ENCODE data around the gene LRRFIP1. TPM values are rescaled to one million over a fixed set of nuclear protein-coding genes. Genes with fewer than 3 reads are reported as not detected.

The LRRFIP1 gene
- polyA plus RNA-seq, 1 experiment: 71.1 TPM

DNA sequence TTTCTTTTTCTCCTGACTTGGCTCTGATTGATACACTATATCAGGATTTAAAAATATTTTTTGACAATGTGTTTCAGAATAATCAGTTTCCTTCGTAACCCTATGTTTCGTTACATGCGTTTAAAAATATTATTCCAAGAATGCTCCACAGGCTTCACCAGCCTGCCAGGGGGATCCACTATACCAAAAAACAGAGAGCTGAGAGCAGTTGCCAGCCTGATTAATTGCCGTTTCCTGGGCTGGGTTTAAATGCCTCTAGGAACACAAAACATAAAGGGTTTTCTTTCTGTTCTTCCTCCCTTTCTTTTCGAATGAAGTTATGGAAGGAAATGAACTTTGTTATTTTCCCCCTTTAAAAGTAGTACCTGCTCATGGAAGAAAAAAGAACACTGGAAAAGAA lies 47.9 kb downstream of the LRRFIP1 start:
- Histone ChIP-seq H3K4me3 (ENCODE audit: low read depth, low read length) (no peak overlapping the region), H3K9me3 (ENCODE audit: control insufficient read depth, insufficient read depth, low read length) (no peaks in the 10 kb centered on the region), H3K27ac (ENCODE audit: low read depth, low read length) (peak overlapping the region; percentile 61), H3K27me3 (ENCODE audit: control insufficient read depth, insufficient read depth, low read length) (no peaks in the 10 kb centered on the region)
- POLR2A ChIA-PET: no interaction called here
- CTCF ChIA-PET: interaction anchor here (1.2 to 8.8 kb wide), 4 partner anchors 10 to 69 kb away, joined by 3 to 101 read pairs (median 4); no protein-coding TSS in a partner anchor
- no peak for TF ChIP-seq CTCF (IDR thresholded peaks at IDR 0.05; ENCODE audit: low read depth, low read length)
- no peak for DNase-seq (ENCODE audit: low read depth, low spot score)

- no peak for DNase-seq (ENCODE audit: low read depth, low spot score)
- Histone ChIP-seq H3K27me3 (ENCODE audit: control insufficient read depth, insufficient read depth, low read length) (no peaks in the 10 kb centered on the region), H3K4me3 (ENCODE audit: low read depth, low read length) (no peak overlapping the region), H3K9me3 (ENCODE audit: control insufficient read depth, insufficient read depth, low read length) (no peaks in the 10 kb centered on the region), H3K27ac (ENCODE audit: low read depth, low read length) (no peak overlapping the region)
- CTCF ChIA-PET: no interaction called here
- POLR2A ChIA-PET: no interaction called here
- no peak for TF ChIP-seq CTCF (IDR thresholded peaks at IDR 0.05; ENCODE audit: low read depth, low read length)
Measured at GRCh38 chr2:237680702-237681478, 53.5 kb downstream of the LRRFIP1 start.

DNA sequence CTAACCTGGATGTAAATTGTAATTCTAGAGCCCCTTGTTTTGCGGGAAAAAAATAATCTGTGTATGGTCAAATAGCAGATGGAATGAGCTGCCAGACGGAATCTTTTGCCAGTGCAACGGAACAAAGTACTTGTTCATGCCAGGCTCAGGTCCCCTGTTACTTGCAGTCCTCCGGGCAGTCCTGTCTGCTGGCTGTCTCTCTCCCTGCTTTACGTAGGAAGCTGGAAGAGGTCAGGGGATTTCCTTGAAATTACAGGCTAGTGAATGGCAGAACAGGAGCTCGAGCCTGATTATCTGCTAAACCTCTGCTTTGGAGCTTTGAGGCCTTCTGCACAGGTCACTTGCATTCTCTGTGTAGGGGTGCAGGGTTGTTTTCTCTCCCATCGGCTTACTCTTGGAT lies 54.8 kb downstream of the LRRFIP1 start:
- no peak for TF ChIP-seq CTCF (IDR thresholded peaks at IDR 0.05; ENCODE audit: low read depth, low read length)
- H3K4me3 ChIP-seq (ENCODE audit: low read depth, low read length): no peak overlapping the region
- ChIA-PET POLR2A (no interaction called here), CTCF (interaction anchor here (1.2 to 1.4 kb wide), 2 partner anchors 9 to 63 kb away, joined by 4 to 5 read pairs; no protein-coding TSS in a partner anchor)
- no peaks in the 10 kb centered on the region for H3K9me3 ChIP-seq (ENCODE audit: control insufficient read depth, insufficient read depth, low read length)
- H3K27ac ChIP-seq (ENCODE audit: low read depth, low read length): no peak overlapping the region
- DNase-seq (ENCODE audit: low read depth, low spot score): no peak
- H3K27me3 ChIP-seq (ENCODE audit: control insufficient read depth, insufficient read depth, low read length): no peaks in the 10 kb centered on the region

DNA sequence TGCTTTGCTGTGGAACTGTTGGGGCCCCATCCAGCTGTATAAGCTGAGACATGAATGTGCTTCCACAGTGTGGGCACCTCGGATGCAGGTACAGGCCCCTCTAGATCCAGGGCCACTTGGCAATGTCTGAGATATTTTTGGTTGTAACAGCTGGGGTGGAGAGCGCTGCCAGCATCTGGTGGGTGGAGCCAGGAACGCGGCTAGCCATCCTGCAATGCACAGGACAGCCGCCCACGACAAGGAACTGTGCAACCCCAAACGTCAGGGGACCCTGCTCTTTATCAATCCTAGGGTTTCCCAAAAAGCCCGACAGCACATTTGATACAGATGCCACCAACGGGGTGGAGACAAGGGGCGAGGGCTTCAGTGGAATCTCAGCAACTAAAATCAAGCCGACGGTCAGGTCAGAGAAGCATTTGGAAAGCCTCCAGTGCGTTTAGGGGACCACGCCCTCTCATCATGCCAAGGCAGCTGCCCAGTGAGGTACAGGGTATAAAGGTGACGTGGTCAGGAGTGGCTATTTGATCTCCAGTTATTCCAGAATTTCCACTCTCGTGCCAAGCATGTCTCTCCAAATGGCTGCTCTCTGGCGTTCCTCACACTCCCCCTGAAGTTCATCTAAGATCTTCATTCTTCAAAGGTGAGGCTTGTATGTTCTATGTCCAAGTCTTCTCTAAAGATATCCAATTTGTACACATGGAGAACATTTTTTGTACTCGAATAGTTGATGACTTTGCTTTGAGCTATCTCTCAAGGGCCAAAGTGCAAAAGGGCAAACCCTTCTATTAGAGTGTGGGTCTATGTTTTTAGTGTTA lies 55.7 kb downstream of the LRRFIP1 start:
- POLR2A ChIA-PET: no interaction called here
- CTCF ChIA-PET: interaction anchor here (0.9 to 1.5 kb wide), 4 partner anchors 10 to 62 kb away, joined by 3 to 5 read pairs (median 4); no protein-coding TSS in a partner anchor
- no peak for TF ChIP-seq CTCF (IDR thresholded peaks at IDR 0.05; ENCODE audit: low read depth, low read length)
- Histone ChIP-seq H3K27me3 (ENCODE audit: control insufficient read depth, insufficient read depth, low read length) (no peaks in the 10 kb centered on the region), H3K27ac (ENCODE audit: low read depth, low read length) (no peak overlapping the region), H3K4me3 (ENCODE audit: low read depth, low read length) (no peak overlapping the region), H3K9me3 (ENCODE audit: control insufficient read depth, insufficient read depth, low read length) (no peaks in the 10 kb centered on the region)
- no peak for DNase-seq (ENCODE audit: low read depth, low spot score)

Data from AG04450 (cell line).